NT2/D1 (cell line): ENCODE results near the gene EXPH5.

ENCODE experiments used
- SUZ12 ChIP-seq: IDR thresholded peaks from 2 replicates; pipeline ENCODE4 v1.6.1; 2011; ENCODE audit not compliant: insufficient read length, insufficient read depth; ENCODE audit errors: extremely low read depth
- YY1 ChIP-seq: IDR thresholded peaks from 2 replicates; pipeline ENCODE4 v1.6.1; 2011; ENCODE audit not compliant: insufficient read length, insufficient read depth
- ZNF274 ChIP-seq: IDR thresholded peaks from 2 replicates; pipeline ENCODE4 v1.6.1; 2011; ENCODE audit warnings: mild to moderate bottlenecking, low read depth, low read length

- TF ChIP-seq ZNF274 (no peak), SUZ12 (no peak), YY1 (no peak)
Measured at GRCh38 chr11:108524422-108524821, 69.1 kb downstream of the EXPH5 start.
